Measurements from ENCODE around the gene COQ2. TPM values are rescaled to one million over a fixed set of nuclear protein-coding genes. Genes with fewer than 3 reads are reported as not detected.

The COQ2 gene
- polyA plus RNA-seq, 1 experiment, result 18.9 TPM

GRCh38 chr4:83272900-83273299 lies 11.7 kb downstream of the COQ2 start:
- H3K9me3 ChIP-seq (ENCODE audit: control insufficient read depth, insufficient read depth, low read length), result no peaks in the 10 kb centered on the region
- no peak overlapping the region for H3K27ac ChIP-seq (ENCODE audit: low read depth, low read length)
- ChIA-PET POLR2A (no interaction called here), CTCF (interaction anchor here (0.6 to 3.0 kb wide), 3 partner anchors 9 to 199 kb away, joined by 4 to 19 read pairs (median 4); no protein-coding TSS in a partner anchor)
- DNase-seq (ENCODE audit: low read depth, low spot score), result no peak
- TF ChIP-seq CTCF (IDR thresholded peaks at IDR 0.05; ENCODE audit: low read depth, low read length), result no peak
- no peak overlapping the region for H3K4me3 ChIP-seq (ENCODE audit: low read depth, low read length)
- no peaks in the 10 kb centered on the region for H3K27me3 ChIP-seq (ENCODE audit: control insufficient read depth, insufficient read depth, low read length)

GRCh38 chr4:83269256-83269655 lies 15.3 kb downstream of the COQ2 start:
- Histone ChIP-seq H3K27me3 (ENCODE audit: control insufficient read depth, insufficient read depth, low read length) (no peaks in the 10 kb centered on the region), H3K27ac (ENCODE audit: low read depth, low read length) (no peak overlapping the region), H3K9me3 (ENCODE audit: control insufficient read depth, insufficient read depth, low read length) (no peaks in the 10 kb centered on the region), H3K4me3 (ENCODE audit: low read depth, low read length) (no peak overlapping the region)
- TF ChIP-seq CTCF (IDR thresholded peaks at IDR 0.05; ENCODE audit: low read depth, low read length), result no peak
- ChIA-PET POLR2A (no interaction called here), CTCF (interaction anchor here (0.6 to 1.9 kb wide), 2 partner anchors 9 to 12 kb away, joined by 4 to 13 read pairs; no protein-coding TSS in a partner anchor)
- DNase-seq (ENCODE audit: low read depth, low spot score), result no peak

- ChIA-PET CTCF (interaction anchor here (1.9 kb wide), 1 partner anchor 13 kb away, joined by 13 read pairs; no protein-coding TSS in a partner anchor), POLR2A (interaction anchor here (1.0 kb wide), 1 partner anchor 234 kb away, joined by 3 read pairs; the partner anchor contains the start of gene COPS4)
- TF ChIP-seq CTCF (IDR thresholded peaks at IDR 0.05; ENCODE audit: low read depth, low read length), result no peak
Observed at GRCh38 chr4:83268491-83268890, 16.1 kb downstream of the COQ2 start.

GRCh38 chr4:83267830-83268475 lies 16.6 kb downstream of the COQ2 start:
- ChIA-PET POLR2A (interaction anchor here (0.9 to 1.0 kb wide), 2 partner anchors 11 to 233 kb away, joined by 3 read pairs; partner anchors contain the start of gene COPS4), CTCF (interaction anchor here (1.2 to 2.3 kb wide), 3 partner anchors 14 to 193 kb away, joined by 3 to 13 read pairs (median 12); no protein-coding TSS in a partner anchor)
- no peak overlapping the region for H3K4me3 ChIP-seq (ENCODE audit: low read depth, low read length)
- no peak for TF ChIP-seq CTCF (IDR thresholded peaks at IDR 0.05; ENCODE audit: low read depth, low read length)
- DNase-seq (ENCODE audit: low read depth, low spot score), result no peak
- no peaks in the 10 kb centered on the region for H3K9me3 ChIP-seq (ENCODE audit: control insufficient read depth, insufficient read depth, low read length)
- H3K27ac ChIP-seq (ENCODE audit: low read depth, low read length), result no peak overlapping the region
- H3K27me3 ChIP-seq (ENCODE audit: control insufficient read depth, insufficient read depth, low read length), result no peaks in the 10 kb centered on the region

More at GRCh38 chr4:83268491-83268890, 16.1 kb downstream of the COQ2 start:
- Histone ChIP-seq H3K27ac (ENCODE audit: low read depth, low read length) (no peak overlapping the region), H3K27me3 (ENCODE audit: control insufficient read depth, insufficient read depth, low read length) (no peaks in the 10 kb centered on the region), H3K9me3 (ENCODE audit: control insufficient read depth, insufficient read depth, low read length) (no peaks in the 10 kb centered on the region), H3K4me3 (ENCODE audit: low read depth, low read length) (no peak overlapping the region)
- no peak for DNase-seq (ENCODE audit: low read depth, low spot score)
